Measurements from ENCODE around the gene SUCLA2.
"Not testable (repeated sequence)": the region's sequence is repeated elsewhere in the genome, so short reads cannot be mapped to it uniquely, and the experiment has no call there.

Gene SUCLA2

DNA sequence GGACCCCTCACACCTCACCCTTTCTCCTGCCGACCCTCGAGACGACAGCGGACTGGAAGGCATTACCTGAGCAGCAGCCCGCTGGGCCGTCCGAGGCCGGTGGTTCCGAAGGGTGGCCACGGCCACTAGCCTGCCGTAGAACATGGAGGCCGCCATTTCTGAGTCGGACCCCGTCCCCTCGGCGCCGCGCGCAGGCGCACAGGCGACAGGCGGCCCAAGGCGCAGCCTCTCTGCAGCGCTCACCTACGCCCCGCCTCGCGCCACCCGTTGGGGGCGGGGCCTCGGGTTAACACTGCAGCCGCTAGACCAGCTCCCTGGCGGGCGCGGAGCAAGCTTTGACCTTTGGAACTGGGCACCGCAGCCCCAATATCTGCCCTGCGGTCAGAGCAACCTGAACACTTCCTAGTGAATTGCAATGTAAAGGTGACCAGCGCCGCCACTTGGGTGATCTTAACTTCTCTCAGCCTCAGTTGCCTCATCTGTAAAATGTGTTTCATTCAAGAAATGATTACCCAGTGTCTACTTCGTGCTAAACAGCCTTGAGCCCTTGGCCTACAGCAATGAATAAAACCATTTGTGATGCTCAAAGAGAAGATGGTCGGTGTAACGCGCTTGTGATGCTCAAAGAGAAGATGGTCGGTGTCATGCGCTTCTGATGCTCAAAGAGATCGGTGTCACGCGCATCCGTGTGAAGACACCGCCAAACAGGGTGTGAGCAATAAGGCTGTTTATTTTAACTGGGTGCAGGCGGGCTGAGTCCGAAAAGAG is at the start of gene SUCLA2:
TSS of gene SUCLA2 (minus strand) at position 160 of the 768 bp plus-strand sequence. CDS start at position 156, 4 bp downstream.
- FAIRE-seq (peak; percentile 44), DNase-seq (ENCODE audit: insufficient read length, low spot score) (peak; percentile 92)

DNA sequence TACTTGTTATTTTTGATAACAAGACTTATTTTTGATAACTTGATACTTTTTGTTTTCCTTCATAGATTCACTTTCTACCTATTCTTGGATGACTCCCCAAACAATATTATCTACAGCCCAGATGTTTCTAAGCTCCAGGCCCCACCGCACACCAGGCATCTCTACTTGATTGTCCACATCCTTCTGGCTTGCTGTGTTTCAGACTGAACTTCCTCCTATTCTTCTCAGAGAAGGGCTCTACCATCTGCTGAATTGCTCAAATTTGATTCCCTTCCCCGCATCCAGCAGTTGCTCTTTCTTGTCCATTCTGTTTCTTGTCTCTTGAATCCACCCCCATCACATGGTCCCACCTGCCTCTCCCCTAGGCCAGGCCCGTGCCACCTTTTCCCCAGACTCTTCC is 49.5 kb upstream of the SUCLA2 start:
- FAIRE-seq: no peak

DNA sequence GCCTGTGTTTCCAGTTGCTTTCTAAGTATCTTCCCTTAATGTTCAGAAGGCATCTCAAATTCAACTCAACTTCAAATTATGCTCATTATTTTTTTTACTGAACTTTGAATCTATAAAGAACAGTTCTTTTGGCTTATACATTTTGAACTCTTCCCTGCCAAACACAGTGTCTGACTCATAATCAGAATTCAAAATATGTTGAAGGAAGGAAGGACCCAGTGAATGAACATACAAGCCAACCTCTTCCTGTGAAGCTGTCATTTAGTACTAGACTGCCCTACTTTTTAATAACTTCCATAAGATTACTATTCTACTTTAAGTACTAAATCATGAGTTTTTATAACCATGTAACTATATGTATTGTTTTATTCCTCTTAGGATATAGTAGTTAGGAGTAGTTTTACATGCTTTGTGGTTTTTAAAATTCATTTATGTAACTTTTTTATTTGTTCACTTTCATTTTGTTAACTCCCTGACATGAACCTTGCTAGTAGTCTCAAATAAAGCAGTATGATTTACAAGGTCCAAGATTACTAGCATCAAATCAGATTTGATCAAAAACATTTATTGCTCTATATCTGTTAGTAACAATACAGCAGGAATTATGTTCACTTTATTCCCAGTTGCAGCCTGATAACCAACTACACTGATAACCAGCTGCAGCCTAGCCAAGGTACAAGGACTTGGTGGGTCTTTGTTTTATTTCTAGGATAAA is 42.9 kb upstream of the SUCLA2 start:
- FAIRE-seq: no peak
- no peak for DNase-seq (ENCODE audit: insufficient read length, low spot score)

More for the DNA sequence above, 49.5 kb upstream of the SUCLA2 start:
- DNase-seq (ENCODE audit: insufficient read length, low spot score): no peak

DNA sequence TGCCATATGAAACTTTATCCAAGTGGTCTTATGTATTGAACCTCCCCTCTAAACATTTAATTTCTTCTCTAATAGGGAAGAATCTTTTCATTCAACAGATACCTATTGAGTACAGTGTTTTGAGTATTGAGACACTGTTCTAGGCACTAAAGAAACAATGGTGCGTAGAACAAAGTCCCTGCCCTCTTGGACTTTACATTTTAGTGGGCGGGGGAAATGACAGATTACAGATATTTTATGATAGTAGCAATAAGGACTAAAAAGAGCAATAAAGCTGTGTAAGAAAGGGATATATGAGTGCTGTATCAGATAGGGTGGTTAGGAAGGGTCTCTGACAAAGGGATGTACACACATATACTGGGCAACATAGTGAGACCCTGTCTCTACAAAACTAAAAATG is 41.8 kb upstream of the SUCLA2 start:
- no peak for DNase-seq (ENCODE audit: insufficient read length, low spot score)
- no peak for FAIRE-seq

DNA sequence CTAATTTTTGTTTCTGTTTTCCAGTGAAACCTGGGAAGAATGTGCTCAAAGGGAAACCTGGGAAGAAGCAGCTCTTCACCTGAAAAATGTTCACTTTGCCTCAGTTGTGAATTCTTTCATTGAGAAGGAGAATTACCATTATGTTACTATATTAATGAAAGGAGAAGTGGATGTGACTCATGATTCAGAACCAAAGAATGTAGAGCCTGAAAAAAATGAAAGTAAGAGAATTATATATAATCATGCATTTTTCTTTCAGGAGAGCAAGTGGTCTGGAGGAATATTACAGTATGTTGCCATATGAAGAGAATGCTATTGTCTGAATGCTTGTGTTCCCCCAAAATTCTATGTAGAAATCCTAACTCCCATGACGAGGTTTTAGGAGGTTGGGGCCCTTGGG is 39.8 kb upstream of the SUCLA2 start:
- DNase-seq (ENCODE audit: insufficient read length, low spot score) (no peak), FAIRE-seq (no peak)

DNA sequence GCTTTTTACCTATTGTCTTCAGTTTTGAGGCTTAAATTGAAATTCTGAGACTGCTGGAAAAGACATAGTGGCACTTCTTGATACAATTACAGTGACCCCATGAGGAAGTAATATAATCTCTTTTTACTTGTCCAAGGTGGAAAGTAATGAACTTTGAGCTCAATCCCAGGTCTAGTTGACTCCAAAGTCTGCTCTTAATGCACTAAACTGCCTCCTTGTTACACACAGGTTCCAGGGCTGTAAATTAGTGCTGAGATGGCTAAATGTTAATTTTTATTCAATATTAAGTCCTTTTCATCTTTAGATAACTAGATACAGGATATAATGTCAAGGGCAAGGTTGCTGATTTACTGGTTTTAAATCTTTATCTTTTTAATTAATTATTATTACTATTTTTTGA is 39.0 kb upstream of the SUCLA2 start:
- DNase-seq (ENCODE audit: insufficient read length, low spot score) (no peak), FAIRE-seq (no peak)

GRCh38 chr13:48038761-48039160 is 37.7 kb upstream of the SUCLA2 start:
- DNase-seq (ENCODE audit: insufficient read length, low spot score) (no peak), FAIRE-seq (no peak)

DNA sequence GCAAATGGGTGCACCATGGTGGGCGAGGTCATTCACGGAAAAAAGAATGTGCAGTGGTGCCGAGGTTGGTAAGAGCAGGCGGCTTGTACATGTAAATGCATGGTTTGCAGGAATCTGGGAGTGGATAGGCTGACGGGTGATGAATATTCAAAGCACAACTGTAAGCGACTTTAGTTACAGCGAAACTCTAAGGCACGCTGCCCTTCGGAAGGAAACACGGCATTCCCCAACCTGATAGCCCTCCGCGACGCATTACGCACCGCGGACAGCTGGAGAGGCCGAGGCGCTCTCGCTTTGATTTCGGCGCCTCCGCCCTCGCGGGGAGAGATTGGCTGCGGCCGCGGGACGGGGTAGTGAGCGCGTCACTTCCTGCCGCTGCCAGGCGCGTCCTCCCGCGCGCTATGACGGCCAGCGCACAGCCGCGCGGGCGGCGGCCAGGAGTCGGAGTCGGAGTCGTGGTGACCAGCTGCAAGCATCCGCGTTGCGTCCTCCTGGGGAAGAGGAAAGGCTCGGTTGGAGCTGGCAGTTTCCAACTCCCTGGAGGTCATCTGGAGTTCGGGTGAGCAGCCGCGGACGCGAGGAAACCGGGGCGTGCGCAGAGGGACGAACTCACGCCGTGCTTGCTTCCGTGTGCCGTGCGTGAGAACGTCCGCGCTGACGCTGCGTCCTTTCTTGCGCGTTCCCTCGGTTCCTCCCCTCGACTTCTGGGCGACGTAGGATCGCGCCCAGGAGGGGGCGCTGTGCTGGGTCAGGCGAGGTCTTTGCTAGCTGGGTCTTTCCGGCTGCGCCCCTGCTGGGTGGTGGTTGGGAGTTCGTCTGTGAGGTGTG is 36.5 kb upstream of the SUCLA2 start, which contains the start of gene NUDT15:
TSS of gene NUDT15 (plus strand) at position 381 of the 828 bp plus-strand sequence. CDS start at position 402, 21 bp downstream.
- FAIRE-seq: peak; percentile 95
- peak; percentile 76 for DNase-seq (ENCODE audit: insufficient read length, low spot score)

GRCh38 chr13:48029859-48030258 is 28.8 kb upstream of the SUCLA2 start:
- no peak for FAIRE-seq
- DNase-seq (ENCODE audit: insufficient read length, low spot score): no peak

DNA sequence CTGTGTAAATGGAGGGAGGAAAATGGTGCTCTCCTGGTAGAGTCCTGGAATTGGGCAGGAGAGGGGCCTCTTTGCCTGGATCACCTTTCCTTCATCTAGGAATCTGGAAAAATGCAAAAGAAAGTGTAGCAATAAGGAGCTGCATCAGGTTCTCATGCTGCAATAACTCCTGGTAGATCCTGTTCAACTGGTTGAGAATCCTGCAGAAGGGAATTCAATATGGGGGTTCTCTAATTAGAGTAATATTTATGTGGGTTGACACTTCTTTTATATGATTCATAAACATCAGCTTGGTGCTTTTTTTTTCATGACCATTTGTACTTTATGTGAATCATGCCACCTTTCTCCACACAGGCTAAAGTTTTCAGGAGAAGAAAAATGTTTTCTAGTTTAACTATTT is 27.0 kb upstream of the SUCLA2 start:
- DNase-seq (ENCODE audit: insufficient read length, low spot score) (no peak), FAIRE-seq (no peak)

- no peak for FAIRE-seq
Observed at GRCh38 chr13:48019796-48020195, 18.7 kb upstream of the SUCLA2 start.

GRCh38 chr13:48018637-48019036 is 17.6 kb upstream of the SUCLA2 start:
- DNase-seq (ENCODE audit: insufficient read length, low spot score): no peak
- no peak for FAIRE-seq

More at GRCh38 chr13:48019796-48020195, 18.7 kb upstream of the SUCLA2 start:
- no peak for DNase-seq (ENCODE audit: insufficient read length, low spot score)

DNA sequence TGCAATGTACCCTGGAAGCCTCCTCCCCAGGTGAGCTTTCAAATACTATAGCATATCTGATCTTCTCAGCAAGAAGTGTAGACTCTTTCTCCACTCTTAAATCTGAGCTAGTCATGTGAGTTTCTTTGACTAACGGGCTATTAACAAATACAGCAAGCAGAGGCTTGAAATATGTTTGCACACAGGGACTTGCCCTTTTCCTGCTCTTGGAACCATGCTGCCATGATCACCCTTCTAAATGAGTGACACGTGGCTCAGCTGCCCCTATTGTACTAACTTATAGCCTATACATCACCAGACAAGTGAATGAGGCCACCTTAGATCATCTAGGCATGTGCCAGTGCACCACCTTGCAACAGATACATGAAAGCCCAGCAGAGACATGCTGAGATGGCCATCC is 13.3 kb upstream of the SUCLA2 start:
- DNase-seq (ENCODE audit: insufficient read length, low spot score): no peak
- no peak for FAIRE-seq

- FAIRE-seq (no peak), DNase-seq (ENCODE audit: insufficient read length, low spot score) (no peak)
Observed at GRCh38 chr13:48012668-48013067, 11.6 kb upstream of the SUCLA2 start.

DNA sequence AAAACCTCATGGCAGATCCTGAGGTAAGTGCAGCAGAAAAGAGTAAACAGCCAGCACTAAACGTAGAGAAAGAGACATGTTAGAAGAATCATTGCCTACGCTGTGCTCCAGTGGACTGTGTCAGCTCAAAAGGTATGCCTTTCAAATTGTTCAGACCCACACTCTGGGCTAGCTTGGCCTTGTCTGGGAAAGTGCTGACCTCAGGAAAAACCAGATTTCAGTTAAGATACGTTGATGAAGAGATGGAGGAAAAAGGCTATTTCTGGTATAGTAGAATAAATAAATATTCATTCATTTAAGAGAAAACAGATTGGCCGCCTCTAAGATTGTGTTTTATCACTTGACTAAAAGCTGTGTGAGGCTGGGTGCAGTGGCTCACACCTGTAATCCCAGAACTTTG is 9.6 kb upstream of the SUCLA2 start:
- DNase-seq (ENCODE audit: insufficient read length, low spot score) (no peak), FAIRE-seq (no peak)

DNA sequence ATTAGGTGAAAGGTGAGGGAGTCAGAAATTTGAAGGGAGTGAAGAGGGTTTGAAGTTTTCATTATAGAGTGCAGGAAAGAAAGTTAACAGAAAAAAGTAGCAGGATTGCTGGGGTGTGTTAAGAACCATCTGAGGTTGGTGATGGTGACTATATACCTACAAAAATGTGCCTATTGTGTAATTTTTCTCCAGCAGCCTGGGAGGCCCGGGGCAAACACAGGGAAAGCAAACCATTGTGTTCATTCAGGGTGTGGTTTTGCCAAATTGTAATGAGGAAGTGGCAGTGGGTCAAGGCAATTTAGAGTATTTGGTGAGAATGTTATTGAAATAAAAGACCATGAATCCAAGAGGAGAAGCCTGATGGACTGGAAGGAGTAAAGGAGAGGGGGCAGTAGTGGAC is 8.2 kb upstream of the SUCLA2 start:
- FAIRE-seq: no peak
- peak; percentile 15 for DNase-seq (ENCODE audit: insufficient read length, low spot score)

GRCh38 chr13:48006396-48006795 is 5.3 kb upstream of the SUCLA2 start:
- FAIRE-seq (no peak), DNase-seq (ENCODE audit: insufficient read length, low spot score) (no peak)

DNA sequence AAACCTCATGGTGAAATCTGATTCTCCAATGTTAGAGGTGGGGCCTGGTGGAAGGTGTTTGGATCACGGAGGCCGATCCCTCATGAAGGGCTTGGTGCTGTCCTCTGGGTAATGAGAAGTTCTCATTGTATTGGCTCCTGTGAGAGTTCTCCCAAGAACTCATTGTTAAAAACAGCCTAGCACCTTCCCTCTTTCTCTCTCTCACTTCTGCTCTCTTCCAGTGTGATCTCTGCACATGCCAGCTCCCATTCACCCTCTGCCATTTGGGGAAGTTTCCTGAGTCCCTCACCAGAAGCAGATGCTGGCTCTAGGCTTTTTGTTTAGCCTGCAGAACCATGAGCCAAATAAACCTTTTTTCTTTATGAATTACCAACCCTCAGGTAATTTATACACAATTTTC is 3.1 kb upstream of the SUCLA2 start:
- FAIRE-seq: no peak
- no peak for DNase-seq (ENCODE audit: insufficient read length, low spot score)

DNA sequence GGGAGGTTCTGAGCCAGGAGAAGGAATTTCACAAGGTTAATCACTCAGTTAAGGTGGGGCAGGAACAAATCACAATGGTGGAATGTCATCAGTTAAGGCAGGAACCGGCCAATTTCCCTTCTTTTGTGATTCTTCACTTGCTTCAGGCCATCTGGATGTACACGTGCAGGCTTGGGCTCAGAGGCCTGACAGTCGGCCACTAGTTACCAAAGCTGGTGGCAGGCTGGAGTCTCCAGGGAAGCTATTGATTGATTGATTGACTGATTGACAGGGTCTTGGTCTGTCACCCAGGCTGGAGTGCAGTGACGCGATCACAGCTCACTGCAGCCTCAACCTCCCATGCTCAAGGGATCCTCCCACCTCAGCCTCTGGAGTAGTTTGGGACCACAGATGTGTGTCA is 926 bp upstream of the SUCLA2 start:
- FAIRE-seq; DNase-seq (ENCODE audit: insufficient read length, low spot score): not testable (repeated sequence)

DNA sequence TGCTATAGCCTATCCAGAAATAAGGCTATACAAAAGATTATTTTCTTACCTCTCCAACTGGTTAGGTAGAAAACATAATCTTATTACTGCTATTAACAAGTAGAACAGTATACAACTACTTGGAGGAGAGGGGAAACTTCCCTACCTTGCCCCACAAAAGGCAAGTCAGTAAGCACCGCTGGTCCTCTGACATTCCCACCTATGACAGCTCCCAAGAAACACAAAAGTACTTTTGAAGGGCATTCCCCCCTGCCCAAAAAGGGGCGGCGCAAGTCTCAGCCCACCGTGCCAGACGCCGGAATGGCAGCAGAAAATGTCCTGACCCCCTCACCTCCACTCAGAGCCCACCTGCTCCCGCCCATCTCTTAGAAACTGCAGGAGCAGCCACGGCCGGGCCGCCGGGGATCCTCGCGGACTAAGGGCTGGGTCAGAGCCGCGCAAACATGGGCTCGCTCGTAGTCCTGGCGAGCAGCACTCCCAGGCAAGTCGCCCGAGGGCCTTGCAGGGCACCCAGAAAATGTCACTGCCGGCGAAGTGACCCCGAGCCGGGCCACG is 437 bp downstream of the SUCLA2 start:
- no peak for DNase-seq (ENCODE audit: insufficient read length, low spot score)
- FAIRE-seq: no peak

DNA sequence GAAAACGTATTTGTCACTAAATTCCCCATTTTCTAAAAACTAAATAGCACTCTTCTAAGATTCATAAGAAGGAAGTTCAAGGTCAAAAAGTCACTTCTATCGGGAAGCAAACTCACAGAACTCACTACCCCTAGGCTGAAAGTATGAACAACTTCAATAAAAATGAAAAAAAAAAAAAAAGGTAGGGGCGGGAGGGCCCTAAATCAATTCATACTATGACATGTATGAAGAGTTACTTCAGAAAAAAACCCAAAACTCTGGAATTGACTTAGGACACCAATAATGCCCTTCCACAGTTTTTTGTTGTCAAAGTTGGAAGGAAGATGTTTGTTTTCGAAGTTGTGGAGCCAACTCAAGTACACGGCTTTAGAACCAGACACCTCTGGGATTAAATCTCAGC is 1.1 kb downstream of the SUCLA2 start:
- FAIRE-seq (no peak), DNase-seq (ENCODE audit: insufficient read length, low spot score) (no peak)

Data from HTR-8/SVneo (cell line).